HFFc6 (cell line): ENCODE measurements around the gene SDHAF3. TPM values are rescaled to one million over a fixed set of nuclear protein-coding genes. Genes with fewer than 3 reads are reported as not detected.

Experiments
- DNase-seq: peaks from one replicate; pipeline ENCODE4 v3.0.0-alpha.2; 2018
- H3K27ac Mint-ChIP-seq: 2 replicates; pipeline ENCODE4 v1.8.0; 2020; ENCODE audit warnings: mild to moderate bottlenecking, mixed read lengths
- H3K27me3 Mint-ChIP-seq: 2 replicates; pipeline ENCODE4 v1.8.0; 2021; ENCODE audit warnings: mild to moderate bottlenecking, moderate library complexity, mixed read lengths; ENCODE audit not compliant: insufficient read depth
- H3K36me3 Mint-ChIP-seq: 2 replicates; pipeline ENCODE4 v1.8.0; 2021; ENCODE audit warnings: low read depth, mixed read lengths
- H3K4me1 Mint-ChIP-seq: 2 replicates; pipeline ENCODE4 v1.8.0; 2020; ENCODE audit warnings: low read depth, mixed read lengths
- H3K4me3 Mint-ChIP-seq: 2 replicates; pipeline ENCODE4 v1.8.0; 2020; ENCODE audit warnings: mild to moderate bottlenecking, moderate library complexity, mixed read lengths
- H3K9me3 Mint-ChIP-seq: 2 replicates; pipeline ENCODE4 v1.8.0; 2020; ENCODE audit warnings: mild to moderate bottlenecking, mixed read lengths
- CTCF ChIP-seq: fragments of 200-600 bp; sonication (generic); IDR thresholded peaks from 2 replicates; pipeline ENCODE4 v1.5.0; 2021; ENCODE audit warnings: antibody characterized with exemption, mild to moderate bottlenecking
- total RNA-seq, 6 experiments: library from RNA; stranded (reverse); fragmentation: NEBNext Ultra II Directional; extraction: Animal tissue kit (Norgen Biotek cat#: 25700); gene quantifications; 2 replicates in 1 of 6; 3 replicates in 5 of 6; pipeline ENCODE4 v1.2.3, GENCODE V29; 2021

SDHAF3 gene
- total RNA-seq, 6 experiments from 2014 or later = 10.9 to 17.9 (median 14.8) TPM

- Mint-ChIP-seq H3K4me1 (no peaks in the 10 kb centered on the region), H3K27ac (no peak overlapping the region), H3K4me3 (no peak overlapping the region), H3K9me3 (peaks cover 7% of the 10 kb centered on the region), H3K36me3 (no peaks in the 10 kb centered on the region; the same call in 1 of the 2 replicates), H3K27me3 (no peaks in the 10 kb centered on the region; the same call in 1 of the 2 replicates)
- no peak for DNase-seq
- TF ChIP-seq CTCF = no peak
These were observed 9.1 kb downstream of the SDHAF3 start for GRCh38 chr7:97126483-97127171.

GRCh38 chr7:97128736-97129135, 11.2 kb downstream of the SDHAF3 start:
- Mint-ChIP-seq H3K27ac (no peak overlapping the region), H3K27me3 (no peaks in the 10 kb centered on the region; the same call in 1 of the 2 replicates), H3K4me3 (no peak overlapping the region), H3K36me3 (no peaks in the 10 kb centered on the region; the same call in 1 of the 2 replicates), H3K9me3 (peaks cover 7% of the 10 kb centered on the region), H3K4me1 (no peaks in the 10 kb centered on the region)
- TF ChIP-seq CTCF = no peak
- no peak for DNase-seq

GRCh38 chr7:97130417-97131139, 13.1 kb downstream of the SDHAF3 start:
- H3K27me3 Mint-ChIP-seq = no peaks in the 10 kb centered on the region
- no peak overlapping the region for H3K27ac Mint-ChIP-seq
- no peaks in the 10 kb centered on the region for H3K36me3 Mint-ChIP-seq
- peaks cover under 1% of the 10 kb centered on the region; the same call in 1 of the 2 replicates for H3K9me3 Mint-ChIP-seq
- DNase-seq = no peak
- no peak for TF ChIP-seq CTCF
- no peaks in the 10 kb centered on the region for H3K4me1 Mint-ChIP-seq
- H3K4me3 Mint-ChIP-seq = no peak overlapping the region

GRCh38 chr7:97133159-97133558, 15.7 kb downstream of the SDHAF3 start:
- no peak for TF ChIP-seq CTCF
- Mint-ChIP-seq H3K4me1 (no peaks in the 10 kb centered on the region), H3K9me3 (no peaks in the 10 kb centered on the region), H3K27me3 (no peaks in the 10 kb centered on the region), H3K4me3 (no peak overlapping the region), H3K36me3 (peaks cover 6% of the 10 kb centered on the region; the same call in 1 of the 2 replicates), H3K27ac (no peak overlapping the region)
- no peak for DNase-seq

GRCh38 chr7:97138830-97139229, 21.3 kb downstream of the SDHAF3 start:
- Mint-ChIP-seq H3K4me3 (no peak overlapping the region), H3K27me3 (no peaks in the 10 kb centered on the region), H3K36me3 (peaks cover 35% of the 10 kb centered on the region), H3K4me1 (no peaks in the 10 kb centered on the region), H3K27ac (no peak overlapping the region), H3K9me3 (peaks cover 27% of the 10 kb centered on the region)
- TF ChIP-seq CTCF = no peak
- DNase-seq = no peak
